NOMO-1 treated with dmso at 0.1 percent for 144 hours (cell line): Measurements from ENCODE around the gene CAMK2D.
"Not testable (repeated sequence)": the region's sequence is repeated elsewhere in the genome, so short reads cannot be mapped to it uniquely, and the experiment has no call there.

Source experiments
- DNase-seq: peaks from one replicate; lab custom pipeline; 2025; ENCODE audit not compliant: unreplicated experiment; lab: John Stamatoyannopoulos, UW

Gene CAMK2D

DNA sequence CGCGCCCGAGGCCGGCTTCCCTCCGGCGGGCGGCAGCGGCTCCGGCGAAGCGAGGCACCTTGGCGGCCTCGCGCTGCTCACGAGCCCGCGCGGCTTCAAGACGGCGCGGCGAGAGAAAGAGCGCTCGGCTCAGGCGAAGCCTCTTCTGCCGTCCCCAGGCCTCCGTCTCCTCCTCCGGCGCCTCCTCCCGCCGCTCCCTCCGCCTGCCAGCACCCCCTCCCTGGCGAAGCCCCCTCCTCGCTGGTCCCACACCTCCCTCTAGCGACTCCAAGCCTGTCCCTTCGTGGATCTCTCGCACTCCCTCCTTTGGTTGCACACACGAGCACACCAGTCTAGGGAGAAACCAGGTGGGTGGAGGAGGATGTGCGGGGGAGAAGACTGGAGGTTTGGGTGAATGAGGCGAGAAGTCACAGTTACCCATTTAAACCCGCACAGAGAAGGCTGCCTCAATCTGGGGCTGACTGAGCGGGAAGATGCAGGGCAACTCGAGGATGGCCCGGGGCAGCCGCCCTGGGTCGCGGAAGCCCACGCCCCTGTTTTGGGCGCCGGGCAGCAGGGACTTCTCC, at the start of gene CAMK2D:
TSS of gene CAMK2D (minus strand) at position 119 of the 566 bp plus-strand sequence. CDS start 670 bp downstream, outside the sequence.
- peak; percentile 86 for DNase-seq

DNA sequence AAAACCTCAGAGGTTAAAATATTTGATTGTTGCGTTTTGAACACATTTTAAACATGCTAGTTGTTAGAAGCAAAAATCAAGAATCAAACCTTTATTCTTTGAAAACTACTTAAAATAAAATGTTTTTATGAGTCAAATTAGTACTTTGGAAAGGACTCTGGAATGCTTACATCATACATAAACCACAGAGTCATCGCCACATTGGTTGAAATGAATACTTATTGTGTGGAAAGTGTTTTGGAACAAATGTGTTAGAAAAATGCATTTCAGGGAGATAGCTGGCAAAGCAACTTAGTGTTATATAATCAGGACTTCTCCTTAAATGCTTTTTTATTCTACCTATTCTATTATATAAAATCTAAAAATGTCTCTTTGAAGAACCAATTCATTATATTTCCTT, 49.4 kb upstream of the CAMK2D start:
- DNase-seq = no peak

DNA sequence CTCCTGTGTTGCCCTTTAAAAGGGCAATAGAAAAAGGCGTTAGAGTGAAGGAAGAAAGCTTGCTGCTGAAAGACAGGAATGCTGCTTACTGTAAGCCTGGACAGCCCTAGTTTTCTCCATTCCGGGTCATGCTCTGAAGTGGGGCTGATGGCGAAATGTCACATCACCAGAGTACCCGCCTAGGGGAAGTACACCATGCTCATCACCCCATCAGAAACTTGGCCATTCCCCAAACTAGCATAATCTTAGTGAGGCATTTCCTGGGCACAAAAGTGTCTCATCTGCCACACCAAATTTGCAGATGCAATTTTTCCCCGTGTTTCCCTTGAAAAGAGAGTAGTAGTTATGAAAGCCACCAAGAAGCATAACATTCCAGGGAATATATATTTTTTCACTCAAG, 47.8 kb upstream of the CAMK2D start:
- peak; percentile 17 for DNase-seq

DNA sequence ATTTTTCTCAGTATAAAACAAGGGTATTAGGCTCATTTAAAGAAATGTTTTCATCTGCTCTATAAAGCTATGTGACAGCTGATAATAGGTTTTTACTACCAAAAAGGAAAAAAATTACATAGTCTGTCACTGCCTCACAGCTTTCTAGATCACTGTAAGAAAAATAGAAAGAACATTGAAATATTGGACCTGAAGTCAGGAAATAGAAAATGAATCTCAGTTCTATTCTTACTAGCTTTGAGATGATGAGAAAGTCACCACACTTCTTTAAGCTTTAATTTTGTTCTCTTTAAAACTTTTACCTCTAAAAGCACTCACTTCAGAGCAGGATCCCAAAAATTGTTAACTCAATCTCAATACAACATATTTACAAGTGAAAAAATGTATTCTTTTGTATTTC, 45.3 kb upstream of the CAMK2D start:
- DNase-seq = no peak

DNA sequence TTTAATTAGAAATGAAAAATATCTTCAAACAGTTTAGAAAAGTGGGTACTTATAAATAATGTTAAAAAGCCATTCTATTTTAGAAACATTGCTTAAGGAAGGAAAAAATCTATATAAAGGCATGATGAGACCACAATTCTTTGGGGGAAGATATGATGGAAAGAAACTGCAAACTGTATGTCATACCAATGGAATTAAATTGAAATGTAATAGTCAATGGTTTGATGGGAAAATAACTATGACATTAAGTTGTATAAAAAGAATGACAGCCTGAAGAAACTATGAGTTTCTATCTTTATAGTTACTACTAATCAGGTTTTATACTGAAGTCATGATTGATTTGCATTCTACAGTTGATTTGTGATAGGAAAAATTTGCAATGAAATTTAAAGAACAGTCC, 40.3 kb upstream of the CAMK2D start:
- DNase-seq = no peak

DNA sequence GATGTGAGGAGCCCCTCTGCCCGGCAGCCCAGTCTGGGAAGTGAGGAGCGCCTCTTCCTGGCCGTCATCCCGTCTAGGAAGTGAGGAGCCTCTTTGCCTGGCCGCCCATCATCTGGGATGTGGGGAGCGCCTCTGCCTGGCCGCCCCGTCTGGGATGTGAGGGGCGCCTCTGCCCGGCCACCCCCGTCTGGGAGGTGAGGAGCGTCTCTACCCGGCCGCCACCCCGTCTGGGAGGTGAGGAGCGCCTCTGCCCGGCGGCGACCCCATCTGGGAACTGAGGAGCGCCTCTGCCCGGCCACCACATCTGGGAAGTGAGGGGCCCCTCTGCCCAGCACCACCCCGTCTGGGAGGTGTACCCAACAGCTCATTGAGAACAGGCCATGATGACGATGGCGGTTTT, 34.8 kb upstream of the CAMK2D start:
- DNase-seq = not testable (repeated sequence)

DNA sequence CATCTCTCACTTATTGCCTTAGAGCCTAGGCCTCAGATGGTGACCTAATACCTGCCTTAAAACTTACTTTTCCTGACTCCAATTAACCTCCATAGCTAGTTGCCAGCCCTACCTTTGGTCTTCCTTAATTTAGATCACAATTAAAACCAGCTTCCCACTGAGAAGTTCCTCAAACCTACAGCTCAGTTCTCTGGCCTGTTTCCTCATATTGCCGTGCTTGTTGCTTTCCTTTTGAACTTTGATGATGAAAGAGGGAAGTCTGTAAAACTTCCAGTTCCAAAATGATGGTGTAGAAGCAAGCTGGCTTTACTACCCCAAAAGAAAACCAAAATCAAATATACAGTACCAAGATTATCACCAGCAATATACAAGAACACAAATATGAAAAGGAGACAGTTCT, 28.9 kb upstream of the CAMK2D start:
- DNase-seq = peak; percentile 48

DNA sequence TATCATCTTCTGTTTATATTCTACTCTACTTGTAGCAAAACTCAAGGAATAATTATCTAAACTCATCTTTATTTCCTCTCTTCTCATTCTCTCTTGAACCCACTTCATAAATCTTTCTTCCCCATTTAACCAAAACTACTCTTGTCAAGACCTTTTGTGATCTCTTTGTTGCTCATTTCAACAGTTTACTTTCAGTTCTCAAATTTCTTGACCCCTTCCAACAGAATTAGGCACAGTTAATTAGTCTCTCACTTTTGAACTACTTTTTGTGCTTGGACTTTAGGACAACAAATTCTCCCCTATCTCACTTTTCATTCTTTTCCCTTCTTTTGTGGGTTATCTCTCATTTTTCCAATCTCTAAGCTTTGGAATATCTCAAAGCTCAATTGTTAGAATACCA, 27.4 kb upstream of the CAMK2D start:
- peak; percentile 55 for DNase-seq

DNA sequence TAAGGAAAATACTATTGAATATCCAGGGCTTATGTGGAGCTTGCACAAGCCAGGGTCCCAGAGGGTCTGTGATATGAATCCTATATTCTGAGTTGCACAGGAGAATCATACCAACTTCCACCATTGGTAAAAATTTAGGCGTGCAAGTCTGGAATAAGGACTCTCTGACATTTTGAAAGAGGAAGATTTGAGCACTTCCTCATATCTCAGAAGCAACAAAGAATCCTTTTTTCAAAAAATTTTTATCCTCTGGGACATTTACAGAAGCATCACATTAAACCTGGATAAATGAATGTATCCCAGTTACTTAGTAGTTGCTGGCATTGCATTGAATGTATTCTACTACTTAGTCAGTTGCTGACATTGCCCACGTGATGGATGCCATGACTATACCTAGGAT, 24.2 kb upstream of the CAMK2D start:
- no peak for DNase-seq

DNA sequence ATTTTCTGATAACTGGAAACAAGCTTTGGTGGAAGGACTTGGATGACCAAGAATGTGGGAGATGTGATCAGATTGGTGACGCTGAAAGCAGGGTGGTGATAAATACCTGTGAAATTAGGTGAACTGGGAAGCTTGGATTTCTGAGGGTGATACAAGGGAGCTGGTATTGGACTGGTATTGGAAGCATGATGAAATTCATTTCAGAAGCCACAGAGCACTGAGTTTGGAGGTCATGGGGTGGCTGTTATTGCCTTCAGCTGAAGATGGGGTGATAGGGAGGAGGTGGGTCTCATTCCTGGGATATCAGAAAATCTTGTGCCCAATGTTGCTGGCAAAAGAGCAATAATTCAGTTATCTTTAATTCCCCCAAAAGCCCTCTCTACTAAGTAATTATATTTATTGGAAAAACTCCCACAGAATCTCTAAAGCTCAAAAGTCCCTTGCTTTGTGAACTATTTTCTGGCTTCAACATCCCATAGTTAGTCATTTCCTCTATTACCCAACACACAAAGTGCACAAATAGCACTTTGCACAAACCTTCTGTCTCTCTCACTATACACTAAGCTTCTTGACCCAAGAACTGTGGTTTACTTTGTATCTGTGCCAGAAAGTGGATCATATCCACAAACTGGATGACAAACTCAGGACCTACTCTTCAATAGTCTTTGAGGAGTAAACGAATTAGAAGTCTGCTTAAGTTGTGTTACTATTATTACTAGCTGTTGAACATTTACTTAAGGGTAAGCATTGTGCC, 23.1 kb upstream of the CAMK2D start:
- DNase-seq = peak; percentile 76

DNA sequence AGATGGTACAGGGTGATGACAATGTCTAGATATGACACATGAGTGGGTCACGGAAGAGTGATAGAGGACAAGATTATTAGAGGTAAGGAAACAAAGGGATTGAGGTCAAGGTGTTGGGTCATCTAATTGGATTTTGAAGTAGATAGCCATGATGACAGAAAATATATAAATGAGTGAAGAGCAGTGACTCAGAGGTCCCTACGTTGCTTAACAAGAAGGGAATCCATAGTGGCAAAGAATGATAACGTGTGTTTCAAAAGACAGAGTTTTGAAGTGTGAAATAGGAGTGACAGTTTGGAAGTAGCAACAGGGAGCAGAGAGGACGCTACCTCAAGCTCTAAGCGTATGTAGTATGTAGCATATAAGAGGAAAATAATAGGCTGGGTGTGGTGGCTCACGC, 22.2 kb upstream of the CAMK2D start:
- DNase-seq = no peak

DNA sequence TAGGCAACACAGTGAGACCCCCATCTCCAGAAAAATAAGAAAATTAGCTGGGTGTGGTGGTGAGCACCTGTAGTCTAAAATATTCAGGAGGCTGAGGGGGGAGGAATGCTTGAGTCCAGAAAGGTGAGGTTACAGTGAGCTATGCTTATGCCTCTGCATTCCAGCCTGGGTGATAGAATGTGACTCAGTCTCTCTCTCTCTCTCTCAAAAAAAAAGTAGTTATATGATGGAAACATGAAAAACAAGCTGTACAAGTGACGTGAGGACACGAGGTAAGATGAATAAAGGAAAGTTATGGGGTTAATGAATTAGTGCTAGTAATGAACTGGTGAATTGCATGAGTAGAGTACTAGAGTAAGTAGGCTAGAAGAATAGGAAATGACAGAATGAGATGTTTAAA, 21.8 kb upstream of the CAMK2D start:
- DNase-seq = no peak

DNA sequence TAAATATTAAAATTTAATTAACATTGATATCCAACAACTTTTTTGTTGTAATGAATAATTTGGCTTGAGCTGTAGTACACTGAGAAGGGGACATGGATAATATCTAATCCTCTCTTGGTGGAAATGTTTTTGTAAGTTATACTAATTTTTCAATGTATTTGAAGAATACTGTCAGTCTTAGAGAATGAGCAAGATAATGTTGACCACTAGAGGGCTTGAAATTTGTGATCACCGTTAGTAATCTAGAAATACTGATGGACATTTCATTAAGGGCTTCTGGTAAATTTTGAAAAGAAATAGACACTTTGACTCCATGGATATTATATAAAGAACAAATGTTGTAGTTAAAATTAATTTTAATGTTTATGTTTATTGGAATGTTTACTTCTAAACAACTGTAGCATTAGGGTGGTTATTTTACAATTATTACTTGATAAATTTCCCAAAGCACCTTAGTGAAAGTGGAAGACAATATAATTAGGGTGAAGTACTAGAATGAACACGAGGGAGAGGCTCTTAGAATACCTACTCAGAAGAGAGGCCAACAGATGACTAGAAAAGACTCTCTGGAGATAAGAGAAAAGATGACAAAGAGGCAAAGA, 20.0 kb upstream of the CAMK2D start:
- DNase-seq = no peak

DNA sequence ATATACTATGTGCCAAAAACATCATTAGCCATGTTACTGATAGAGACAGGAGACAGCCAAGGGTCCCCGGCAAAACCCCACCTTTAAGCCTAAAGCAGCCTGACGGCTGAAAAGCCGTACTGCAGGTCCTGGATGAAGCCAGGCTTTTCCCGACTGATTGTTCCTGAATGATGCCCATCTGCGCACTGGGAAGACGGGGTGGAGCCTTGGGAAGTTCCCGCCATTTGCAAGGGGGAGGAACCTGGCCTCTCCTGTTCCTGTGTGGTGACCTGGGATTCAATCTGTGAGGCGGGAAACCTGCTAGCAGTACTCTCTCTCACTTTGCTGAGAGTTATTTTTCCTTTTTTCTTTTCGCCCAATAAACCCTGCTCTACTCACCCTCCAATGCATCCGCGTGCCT, 15.1 kb upstream of the CAMK2D start:
- DNase-seq = no peak

DNA sequence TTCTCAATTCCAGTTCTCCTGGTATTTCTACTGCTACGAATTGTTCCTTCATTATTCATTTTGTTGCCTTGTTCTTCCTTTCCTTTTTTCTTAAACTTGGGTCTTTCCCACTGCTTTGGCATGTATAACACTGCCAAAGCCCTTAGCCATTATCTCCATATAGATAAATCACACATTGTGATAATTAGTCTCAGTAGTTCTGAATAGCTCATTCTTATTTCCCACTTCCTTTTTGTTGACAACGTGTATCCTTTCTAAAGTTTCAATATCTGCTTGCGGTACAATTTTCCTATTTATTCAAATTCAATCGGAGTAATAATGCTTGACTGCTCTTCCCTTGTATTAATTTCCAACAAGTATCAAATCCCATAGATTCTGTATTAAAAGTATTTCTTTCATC, 14.5 kb upstream of the CAMK2D start:
- no peak for DNase-seq

DNA sequence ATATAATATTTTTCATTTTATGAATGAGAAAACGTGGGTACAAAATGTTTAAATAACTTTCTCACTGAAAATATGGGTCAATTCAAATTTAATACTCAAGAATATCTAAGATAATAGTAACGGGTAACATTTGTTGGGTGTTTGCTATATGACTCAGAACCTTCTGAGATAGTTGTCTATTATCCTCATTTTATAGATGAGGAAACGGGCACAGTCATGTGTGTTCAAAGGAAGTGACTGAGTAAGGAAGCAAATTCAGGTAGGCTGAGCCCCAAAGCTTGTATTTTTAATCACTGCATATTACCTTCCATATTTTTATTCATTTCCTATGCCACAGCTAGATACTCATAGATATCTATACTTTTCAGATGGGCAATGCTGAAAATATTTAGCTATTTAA, 12.2 kb upstream of the CAMK2D start:
- DNase-seq = no peak

DNA sequence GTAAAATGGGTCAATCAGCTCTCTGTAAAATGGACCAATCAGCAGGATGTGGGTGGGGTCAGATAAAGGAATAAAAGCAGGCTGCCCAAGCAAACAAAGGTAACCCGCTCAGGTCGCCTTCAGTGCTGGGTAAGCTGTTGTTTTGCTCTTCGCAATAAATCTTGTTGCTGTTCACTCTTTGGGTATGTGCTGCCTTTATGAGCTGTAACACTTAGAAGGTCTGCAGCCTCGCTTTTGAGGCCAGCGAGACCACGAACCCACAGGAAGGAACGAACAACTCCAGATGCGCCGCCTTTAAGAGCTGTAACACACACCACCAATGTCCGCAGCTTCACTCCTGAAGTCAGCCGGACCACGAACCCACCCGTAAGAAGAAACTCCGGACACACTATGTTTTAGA, 11.5 kb upstream of the CAMK2D start:
- no peak for DNase-seq

DNA sequence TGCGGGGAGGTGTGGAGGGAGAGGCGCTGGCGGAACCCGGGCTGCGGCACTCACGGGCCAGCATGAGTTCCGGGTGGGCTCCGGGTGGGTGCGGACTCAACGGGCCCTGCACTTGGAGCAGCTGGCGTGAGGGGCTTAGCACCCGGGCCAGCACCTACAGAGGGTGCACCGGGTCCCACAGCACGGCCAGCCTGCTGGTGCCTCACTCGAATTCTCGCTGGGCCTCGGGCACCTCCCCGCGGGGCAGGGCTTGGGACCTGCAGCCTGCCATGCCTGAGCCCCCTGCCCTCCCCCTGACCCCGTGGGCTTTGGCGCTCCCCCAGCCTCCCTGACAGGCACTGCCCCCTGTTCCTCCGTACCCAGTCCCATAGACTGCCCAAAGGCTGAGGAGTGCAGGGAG, 10.8 kb upstream of the CAMK2D start:
- DNase-seq = no peak

DNA sequence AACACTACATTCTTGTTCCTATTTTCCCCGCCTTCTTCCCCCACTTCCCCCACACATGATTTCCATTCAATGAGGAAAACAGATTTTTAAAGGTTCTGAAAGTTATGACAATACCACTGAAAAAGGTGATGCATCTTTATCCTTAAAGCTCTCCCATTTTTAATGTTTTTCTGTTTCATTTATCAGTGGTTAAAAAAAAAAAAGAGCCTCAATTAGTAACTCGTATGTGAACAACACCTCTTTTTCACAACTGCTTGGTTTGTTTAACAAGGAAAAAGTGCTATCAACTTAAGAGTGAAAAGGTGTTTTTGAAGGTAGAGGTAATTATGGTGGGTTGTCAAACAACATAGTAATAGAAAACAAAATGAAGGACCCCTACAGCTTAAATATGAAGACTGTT, 8.2 kb upstream of the CAMK2D start:
- DNase-seq = no peak

DNA sequence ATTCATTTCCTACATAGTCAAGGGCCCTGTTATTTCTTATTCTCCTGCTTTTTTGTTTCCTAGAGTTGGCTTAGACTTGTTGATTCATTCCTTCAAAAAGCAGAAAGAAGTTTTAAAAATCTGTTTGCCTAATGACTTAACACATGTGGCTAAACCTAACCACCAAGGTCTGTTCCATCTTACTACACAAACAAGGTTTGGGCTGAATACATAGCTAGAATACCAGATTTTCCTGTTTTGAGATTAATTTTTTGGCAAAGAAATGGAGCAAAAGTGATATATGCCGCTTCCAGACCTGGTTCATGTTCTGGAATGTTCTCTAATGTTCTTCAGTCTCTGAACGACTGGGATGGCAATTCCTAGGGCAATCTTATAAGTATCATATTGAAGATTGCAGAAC, 7.4 kb upstream of the CAMK2D start:
- no peak for DNase-seq

DNA sequence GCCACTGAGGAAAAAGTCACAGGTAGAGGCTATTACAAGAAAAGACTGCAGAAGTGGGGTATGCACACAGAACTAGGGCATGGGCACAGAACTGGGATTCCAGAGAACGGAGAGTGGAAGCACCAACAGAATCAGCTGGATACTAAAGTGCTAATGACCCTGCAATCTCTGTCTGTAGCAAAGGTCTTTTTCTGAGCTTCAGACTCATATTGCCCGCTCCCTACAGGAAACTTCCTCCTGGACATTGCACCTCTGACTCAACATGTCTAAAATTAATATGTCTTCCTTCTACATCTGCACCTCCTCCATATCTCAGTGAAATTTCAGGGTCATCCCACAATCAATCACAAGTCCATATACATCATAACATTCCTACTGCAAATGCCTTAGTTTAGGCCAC, 5.3 kb upstream of the CAMK2D start:
- DNase-seq = no peak

DNA sequence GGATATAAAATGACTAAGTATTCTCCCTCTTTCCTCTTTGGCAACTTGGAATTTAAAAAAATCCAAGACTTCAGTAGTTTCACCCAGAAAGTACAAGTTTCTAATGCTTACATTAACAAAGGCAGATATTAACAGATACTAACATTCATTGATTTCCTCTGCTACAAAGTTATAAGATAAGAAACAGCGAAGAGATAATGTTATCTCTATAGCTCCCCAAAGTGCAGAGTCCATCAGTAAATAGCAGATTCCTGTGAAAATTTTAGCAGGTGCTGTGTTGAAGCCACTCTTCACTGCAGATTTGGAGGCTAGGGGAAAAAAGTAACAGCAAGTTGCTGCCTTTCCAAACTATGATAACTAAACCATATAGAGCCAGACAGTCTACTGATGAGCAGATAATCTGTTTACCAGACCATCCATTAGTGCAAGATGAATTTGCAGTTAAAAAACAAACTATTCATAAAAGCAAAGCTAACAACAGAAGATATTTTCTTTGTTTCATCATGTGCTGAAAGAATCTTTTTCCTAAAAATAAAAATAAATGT, 3.3 kb upstream of the CAMK2D start:
- DNase-seq = no peak
